ENCODE data around the gene NRP1.

NRP1 gene

GRCh38 chr10:33215635-33216034 lies 118.8 kb downstream of the NRP1 start:
- TF ChIP-seq, protein P1, sequence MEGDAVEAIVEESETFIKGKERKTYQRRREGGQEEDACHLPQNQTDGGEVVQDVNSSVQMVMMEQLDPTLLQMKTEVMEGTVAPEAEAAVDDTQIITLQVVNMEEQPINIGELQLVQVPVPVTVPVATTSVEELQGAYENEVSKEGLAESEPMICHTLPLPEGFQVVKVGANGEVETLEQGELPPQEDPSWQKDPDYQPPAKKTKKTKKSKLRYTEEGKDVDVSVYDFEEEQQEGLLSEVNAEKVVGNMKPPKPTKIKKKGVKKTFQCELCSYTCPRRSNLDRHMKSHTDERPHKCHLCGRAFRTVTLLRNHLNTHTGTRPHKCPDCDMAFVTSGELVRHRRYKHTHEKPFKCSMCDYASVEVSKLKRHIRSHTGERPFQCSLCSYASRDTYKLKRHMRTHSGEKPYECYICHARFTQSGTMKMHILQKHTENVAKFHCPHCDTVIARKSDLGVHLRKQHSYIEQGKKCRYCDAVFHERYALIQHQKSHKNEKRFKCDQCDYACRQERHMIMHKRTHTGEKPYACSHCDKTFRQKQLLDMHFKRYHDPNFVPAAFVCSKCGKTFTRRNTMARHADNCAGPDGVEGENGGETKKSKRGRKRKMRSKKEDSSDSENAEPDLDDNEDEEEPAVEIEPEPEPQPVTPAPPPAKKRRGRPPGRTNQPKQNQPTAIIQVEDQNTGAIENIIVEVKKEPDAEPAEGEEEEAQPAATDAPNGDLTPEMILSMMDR (IDR thresholded peaks at IDR 0.05; ENCODE audit: insufficient read depth, low read depth, low read length, missing control alignments): no peak
- DNase-seq (ENCODE audit: low read depth): peak; percentile 29
- H3K4me3 ChIP-seq (ENCODE audit: low read length): no peak overlapping the region

DNA sequence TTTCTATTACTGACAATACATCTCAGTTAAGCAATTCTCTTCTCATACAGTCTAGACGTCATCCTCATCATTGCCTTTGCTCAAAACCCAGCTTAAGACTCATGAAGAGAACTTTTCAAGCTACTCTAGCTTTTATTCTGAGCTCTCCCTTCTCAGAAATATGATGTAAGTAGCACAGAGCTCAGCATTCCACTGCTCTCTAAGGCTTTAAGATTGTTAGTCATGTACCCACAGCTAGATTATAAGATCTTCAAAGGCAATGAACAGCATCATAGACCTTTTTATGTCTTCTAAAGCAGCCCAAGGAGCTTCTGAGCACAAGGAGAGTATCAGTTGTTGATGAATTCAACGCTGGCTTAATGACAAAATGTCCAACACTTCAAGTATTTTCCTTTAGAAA lies 119.3 kb downstream of the NRP1 start:
- TF ChIP-seq, protein P1 (IDR thresholded peaks at IDR 0.05; ENCODE audit: insufficient read depth, low read depth, low read length, missing control alignments): no peak
- no peak overlapping the region for H3K4me3 ChIP-seq (ENCODE audit: low read length)
- peak; percentile 11 for DNase-seq (ENCODE audit: low read depth)

DNA sequence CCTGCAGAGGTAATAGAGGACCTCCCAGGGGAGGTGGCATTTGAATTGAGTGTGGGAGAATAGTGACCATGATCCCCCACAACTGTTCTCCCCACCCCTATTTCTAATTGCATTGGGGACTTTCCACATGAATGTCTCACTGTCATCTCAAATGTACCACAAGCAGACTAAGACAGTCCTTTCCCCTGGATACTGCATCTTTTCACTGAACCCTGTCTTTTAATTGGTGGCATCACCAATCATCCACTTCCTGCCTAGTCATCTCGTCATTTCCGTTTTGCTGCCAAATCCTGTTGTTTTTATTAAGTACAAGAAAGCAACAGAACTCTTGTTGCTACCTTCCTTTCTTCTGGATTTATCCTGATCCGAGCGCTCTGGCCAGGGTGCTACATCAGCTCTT lies 120.3 kb downstream of the NRP1 start:
- no peak overlapping the region for H3K4me3 ChIP-seq (ENCODE audit: low read length)
- TF ChIP-seq, protein P1 (IDR thresholded peaks at IDR 0.05; ENCODE audit: insufficient read depth, low read depth, low read length, missing control alignments): no peak
- DNase-seq (ENCODE audit: low read depth): no peak

GRCh38 chr10:33212061-33212748 lies 122.3 kb downstream of the NRP1 start:
- TF ChIP-seq, protein P1 (IDR thresholded peaks at IDR 0.05; ENCODE audit: insufficient read depth, low read depth, low read length, missing control alignments): no peak
- peak; percentile 20 for DNase-seq (ENCODE audit: low read depth)

GRCh38 chr10:33211106-33211878 lies 123.2 kb downstream of the NRP1 start:
- DNase-seq (ENCODE audit: low read depth): peak; percentile 17
- TF ChIP-seq, protein P1 (IDR thresholded peaks at IDR 0.05; ENCODE audit: insufficient read depth, low read depth, low read length, missing control alignments): no peak

More at GRCh38 chr10:33212061-33212748, 122.3 kb downstream of the NRP1 start:
- no peak overlapping the region for H3K4me3 ChIP-seq (ENCODE audit: low read length)

DNA sequence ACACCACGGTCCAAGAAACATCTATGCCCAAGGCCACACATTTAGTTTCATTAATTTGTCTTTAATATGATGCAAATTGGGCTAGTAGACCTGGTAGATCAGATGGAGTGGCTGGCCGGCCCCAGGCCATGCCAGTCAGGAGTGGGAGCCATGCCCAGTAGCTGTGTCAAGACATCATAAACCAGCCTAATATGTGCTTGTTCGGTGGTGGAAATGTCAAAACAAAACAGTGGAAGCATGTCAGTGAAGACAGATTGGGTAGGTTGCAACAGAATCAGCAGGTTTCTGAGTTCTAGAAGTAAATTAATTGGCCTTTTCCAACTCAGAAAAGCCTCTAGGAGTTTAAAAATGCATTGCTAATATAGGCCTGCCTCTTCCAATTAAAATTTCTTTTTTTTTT lies 124.7 kb downstream of the NRP1 start:
- TF ChIP-seq, protein P1 (IDR thresholded peaks at IDR 0.05; ENCODE audit: insufficient read depth, low read depth, low read length, missing control alignments): no peak
- no peak overlapping the region for H3K4me3 ChIP-seq (ENCODE audit: low read length)
- DNase-seq (ENCODE audit: low read depth): no peak

More at GRCh38 chr10:33211106-33211878, 123.2 kb downstream of the NRP1 start:
- no peak overlapping the region for H3K4me3 ChIP-seq (ENCODE audit: low read length)
